ENCODE data around the gene MLX. TPM values are rescaled to one million over a fixed set of nuclear protein-coding genes. Genes with fewer than 3 reads are reported as not detected.
"Not testable (repeated sequence)": the region's sequence is repeated elsewhere in the genome, so short reads cannot be mapped to it uniquely, and the experiment has no call there.

The MLX gene
- total and polyA plus RNA-seq, 2 experiments from 2014 or later: 22.4 to 37.1 TPM

DNA sequence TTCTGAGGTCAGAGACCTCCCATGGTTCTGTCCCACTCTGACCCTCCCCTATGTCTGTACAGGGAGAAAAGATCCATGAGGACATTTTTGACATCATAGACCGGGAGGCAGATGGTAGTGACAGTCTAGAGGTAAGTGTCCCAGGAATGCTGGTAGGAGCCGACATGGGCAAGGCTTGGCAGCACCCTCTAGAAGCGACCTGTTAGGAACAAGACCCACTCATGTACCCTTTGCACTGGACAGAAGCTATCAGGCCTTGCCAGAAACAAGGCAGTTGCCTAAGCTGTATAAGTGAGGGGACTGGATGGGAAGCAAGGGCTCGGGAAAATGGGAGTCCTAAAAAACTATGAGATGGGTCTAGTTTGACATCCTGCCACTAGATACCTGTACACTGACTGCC is 45.1 kb downstream of the MLX start:
- Histone ChIP-seq H3K36me3 (peaks cover 28% of the 10 kb centered on the region), H3K27me3 (no peaks in the 10 kb centered on the region), H3K9me3 (ENCODE audit: low read depth) (no peaks in the 10 kb centered on the region), H3K27ac (no peak overlapping the region), H3K4me1 (ENCODE audit: low read depth) (peaks cover 17% of the 10 kb centered on the region), H3K4me3 (no peak overlapping the region)
- TF ChIP-seq, protein P1, sequence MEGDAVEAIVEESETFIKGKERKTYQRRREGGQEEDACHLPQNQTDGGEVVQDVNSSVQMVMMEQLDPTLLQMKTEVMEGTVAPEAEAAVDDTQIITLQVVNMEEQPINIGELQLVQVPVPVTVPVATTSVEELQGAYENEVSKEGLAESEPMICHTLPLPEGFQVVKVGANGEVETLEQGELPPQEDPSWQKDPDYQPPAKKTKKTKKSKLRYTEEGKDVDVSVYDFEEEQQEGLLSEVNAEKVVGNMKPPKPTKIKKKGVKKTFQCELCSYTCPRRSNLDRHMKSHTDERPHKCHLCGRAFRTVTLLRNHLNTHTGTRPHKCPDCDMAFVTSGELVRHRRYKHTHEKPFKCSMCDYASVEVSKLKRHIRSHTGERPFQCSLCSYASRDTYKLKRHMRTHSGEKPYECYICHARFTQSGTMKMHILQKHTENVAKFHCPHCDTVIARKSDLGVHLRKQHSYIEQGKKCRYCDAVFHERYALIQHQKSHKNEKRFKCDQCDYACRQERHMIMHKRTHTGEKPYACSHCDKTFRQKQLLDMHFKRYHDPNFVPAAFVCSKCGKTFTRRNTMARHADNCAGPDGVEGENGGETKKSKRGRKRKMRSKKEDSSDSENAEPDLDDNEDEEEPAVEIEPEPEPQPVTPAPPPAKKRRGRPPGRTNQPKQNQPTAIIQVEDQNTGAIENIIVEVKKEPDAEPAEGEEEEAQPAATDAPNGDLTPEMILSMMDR (IDR thresholded peaks at IDR 0.05; ENCODE audit: low read depth, low read length): no peak
- DNase-seq (ENCODE audit: low read depth in 1 of 2, low spot score in 1 of 2): no peak

DNA sequence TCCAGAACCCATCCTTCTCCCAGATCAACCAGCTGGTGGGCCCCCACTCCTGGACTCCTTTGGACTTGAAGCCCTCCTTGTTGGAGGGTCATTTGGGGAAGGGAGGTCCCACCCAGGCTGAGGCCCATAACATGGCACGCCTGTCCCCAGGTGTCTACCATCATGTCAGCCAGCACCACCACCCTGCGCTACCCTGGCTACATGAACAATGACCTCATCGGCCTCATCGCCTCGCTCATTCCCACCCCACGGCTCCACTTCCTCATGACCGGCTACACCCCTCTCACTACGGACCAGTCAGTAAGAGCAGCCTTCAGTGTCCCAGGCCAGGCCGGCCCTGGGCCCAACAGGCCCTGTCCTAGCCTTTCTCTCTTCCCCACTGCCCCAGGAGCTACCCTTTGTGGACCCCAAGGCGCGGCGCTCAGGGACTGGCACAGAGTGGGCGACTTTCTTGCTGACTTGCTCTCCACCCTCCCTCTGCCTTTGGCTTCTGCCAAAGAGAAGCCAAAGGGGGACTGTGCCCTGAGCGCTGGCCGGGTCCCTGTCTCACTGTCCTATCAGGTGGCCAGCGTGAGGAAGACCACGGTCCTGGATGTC is 46.9 kb downstream of the MLX start:
- Histone ChIP-seq H3K4me3 (no peak overlapping the region), H3K27me3 (no peaks in the 10 kb centered on the region), H3K27ac (no peak overlapping the region), H3K36me3 (peaks cover 28% of the 10 kb centered on the region), H3K9me3 (ENCODE audit: low read depth) (no peaks in the 10 kb centered on the region), H3K4me1 (ENCODE audit: low read depth) (peaks cover 15% of the 10 kb centered on the region)
- no peak for DNase-seq (ENCODE audit: low read depth in 1 of 2, low spot score in 1 of 2)
- TF ChIP-seq, protein P1 (IDR thresholded peaks at IDR 0.05; ENCODE audit: low read depth, low read length): no peak

- no peaks in the 10 kb centered on the region for H3K9me3 ChIP-seq (ENCODE audit: low read depth)
- DNase-seq (ENCODE audit: low read depth in 1 of 2, low spot score in 1 of 2): no peak
Observed at GRCh38 chr17:42617956-42618431, 51.1 kb downstream of the MLX start.

GRCh38 chr17:42618442-42619150 is 51.7 kb downstream of the MLX start:
- TF ChIP-seq, protein P1 (IDR thresholded peaks at IDR 0.05; ENCODE audit: low read depth, low read length): peak; percentile 7
- H3K27ac ChIP-seq: peak overlapping the region; percentile 88
- H3K27me3 ChIP-seq: no peaks in the 10 kb centered on the region
- DNase-seq (ENCODE audit: low read depth in 1 of 2, low spot score in 1 of 2): peak in 1 of 2 donors; percentile 69
- no peak overlapping the region for H3K4me3 ChIP-seq
- peaks cover 15% of the 10 kb centered on the region for H3K4me1 ChIP-seq (ENCODE audit: low read depth)
- peaks cover 10% of the 10 kb centered on the region for H3K36me3 ChIP-seq
- no peaks in the 10 kb centered on the region for H3K9me3 ChIP-seq (ENCODE audit: low read depth)

More at GRCh38 chr17:42617956-42618431, 51.1 kb downstream of the MLX start:
- Histone ChIP-seq H3K36me3 (peaks cover 15% of the 10 kb centered on the region), H3K27ac (peak overlapping the region; percentile 88), H3K4me1 (ENCODE audit: low read depth) (peaks cover 15% of the 10 kb centered on the region), H3K27me3 (no peaks in the 10 kb centered on the region), H3K4me3 (no peak overlapping the region)
- TF ChIP-seq, protein P1 (IDR thresholded peaks at IDR 0.05; ENCODE audit: low read depth, low read length): no peak

DNA sequence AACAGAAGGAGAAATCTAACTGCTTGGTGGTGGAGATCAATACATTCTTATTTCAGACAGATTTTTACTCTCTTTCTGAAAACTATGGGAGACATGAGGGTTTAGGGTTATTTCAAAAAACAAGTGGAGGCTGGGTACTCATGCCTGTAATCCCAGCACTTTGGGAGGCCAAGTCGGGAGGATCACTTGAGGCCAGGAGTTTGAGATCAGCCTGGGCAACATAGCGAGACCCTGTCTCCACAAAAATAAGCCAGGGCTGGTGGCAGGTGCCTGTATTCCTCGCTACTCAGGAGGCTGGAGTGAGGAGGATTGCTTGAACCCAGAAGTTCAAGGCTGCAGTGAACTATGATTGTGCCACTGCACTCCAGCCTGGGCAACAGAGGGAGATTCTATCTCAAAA is 55.1 kb downstream of the MLX start:
- not testable (repeated sequence) for DNase-seq (ENCODE audit: low read depth in 1 of 2, low spot score in 1 of 2); H3K9me3 ChIP-seq (ENCODE audit: low read depth)

More for the DNA sequence above, 55.1 kb downstream of the MLX start:
- peaks cover 15% of the 10 kb centered on the region for H3K4me1 ChIP-seq (ENCODE audit: low read depth)
- not testable (repeated sequence) for H3K36me3 ChIP-seq, H3K4me3 ChIP-seq, H3K27ac ChIP-seq, H3K27me3 ChIP-seq

Other genes starting within 250 kb of the MLX start
- 82.1 and 87.8 TPM in 2 replicates for gene STAT3, start 178.7 kb upstream of the MLX start, total RNA-seq
- 82.7 and 102 TPM in 2 replicates for gene STAT3, start 178.7 kb upstream of the MLX start, polyA plus RNA-seq
- gene CAVIN1, start 143.8 kb upstream of the MLX start, total RNA-seq: 47.7 and 72.3 TPM in 2 replicates
- 40.0 and 61.3 TPM in 2 replicates for gene CAVIN1, start 143.8 kb upstream of the MLX start, polyA plus RNA-seq
- 38.2 and 50.8 TPM in 2 replicates for gene ATP6V0A1, start 108.2 kb upstream of the MLX start, total RNA-seq
- 43.0 and 44.6 TPM in 2 replicates for gene ATP6V0A1, start 108.2 kb upstream of the MLX start, polyA plus RNA-seq
- gene NAGLU, start 30.9 kb upstream of the MLX start, total RNA-seq: 49.0 and 56.9 TPM in 2 replicates
- gene NAGLU, start 30.9 kb upstream of the MLX start, polyA plus RNA-seq: 37.1 and 56.9 TPM in 2 replicates
- 4.3 and 6.0 TPM in 2 replicates for gene HSD17B1, start 14.2 kb upstream of the MLX start, total RNA-seq
- 2.8 and 3.0 TPM in 2 replicates for gene HSD17B1, start 14.2 kb upstream of the MLX start, polyA plus RNA-seq
- gene COASY, start 5.0 kb upstream of the MLX start, total RNA-seq: 32.5 and 43.5 TPM in 2 replicates
- gene COASY, start 5.0 kb upstream of the MLX start, polyA plus RNA-seq: 74.7 and 97.4 TPM in 2 replicates
- gene PSMC3IP, start 10.6 kb downstream of the MLX start, total RNA-seq: 6.2 and 6.6 TPM in 2 replicates
- 9.1 and 14.0 TPM in 2 replicates for gene PSMC3IP, start 10.6 kb downstream of the MLX start, polyA plus RNA-seq
- 47.7 and 56.4 TPM in 2 replicates for gene RETREG3, start 42.3 kb downstream of the MLX start, total RNA-seq
- 46.9 and 48.0 TPM in 2 replicates for gene RETREG3, start 42.3 kb downstream of the MLX start, polyA plus RNA-seq
- gene TUBG1, start 42.6 kb downstream of the MLX start, total RNA-seq: 97.2 and 159 TPM in 2 replicates
- 162 and 177 TPM in 2 replicates for gene TUBG1, start 42.6 kb downstream of the MLX start, polyA plus RNA-seq
- 47.1 and 62.7 TPM in 2 replicates for gene TUBG2, start 92.2 kb downstream of the MLX start, total RNA-seq
- 67.4 and 83.1 TPM in 2 replicates for gene TUBG2, start 92.2 kb downstream of the MLX start, polyA plus RNA-seq
- 50.3 and 79.1 TPM in 2 replicates for gene PLEKHH3, start 109.9 kb downstream of the MLX start, total RNA-seq
- gene PLEKHH3, start 109.9 kb downstream of the MLX start, polyA plus RNA-seq: 54.7 and 95.6 TPM in 2 replicates
- 5.8 and 13.5 TPM in 2 replicates for gene CCR10, start 114.7 kb downstream of the MLX start, total RNA-seq
- 16.3 and 21.1 TPM in 2 replicates for gene CCR10, start 114.7 kb downstream of the MLX start, polyA plus RNA-seq
- 15.4 and 17.9 TPM in 2 replicates for gene CNTNAP1, start 115.4 kb downstream of the MLX start, total RNA-seq
- gene CNTNAP1, start 115.4 kb downstream of the MLX start, polyA plus RNA-seq: 3.5 and 3.9 TPM in 2 replicates
- gene EZH1, start 177.9 kb downstream of the MLX start, total RNA-seq: 19.2 and 33.8 TPM in 2 replicates
- gene EZH1, start 177.9 kb downstream of the MLX start, polyA plus RNA-seq: 22.7 and 34.9 TPM in 2 replicates
- gene RAMP2, start 194.1 kb downstream of the MLX start, total RNA-seq: 16.2 and 16.5 TPM in 2 replicates
- 20.6 and 28.0 TPM in 2 replicates for gene RAMP2, start 194.1 kb downstream of the MLX start, polyA plus RNA-seq
- gene VPS25, start 206.3 kb downstream of the MLX start, total RNA-seq: 101 and 129 TPM in 2 replicates
- 133 and 136 TPM in 2 replicates for gene VPS25, start 206.3 kb downstream of the MLX start, polyA plus RNA-seq
- gene WNK4, start 213.5 kb downstream of the MLX start, total RNA-seq: 0.04 and 1.6 TPM in 2 replicates
- gene WNK4, start 213.5 kb downstream of the MLX start, polyA plus RNA-seq: 0.67 and 0.71 TPM in 2 replicates
- 84.1 and 113 TPM in 2 replicates for gene COA3, start 231.6 kb downstream of the MLX start, total RNA-seq
- 228 and 275 TPM in 2 replicates for gene COA3, start 231.6 kb downstream of the MLX start, polyA plus RNA-seq
- 0.27 TPM in 1 of 2 replicates, not detected in the other for gene CNTD1, start 231.8 kb downstream of the MLX start, total RNA-seq
- gene CNTD1, start 231.8 kb downstream of the MLX start, polyA plus RNA-seq: 2.5 and 3.9 TPM in 2 replicates

Data from cardiac muscle cell (in vitro differentiated cells and primary cell).